ENCODE results near the gene OR4C46.
"Not testable (repeated sequence)": the region's sequence is repeated elsewhere in the genome, so short reads cannot be mapped to it uniquely, and the experiment has no call there.

Gene OR4C46

DNA sequence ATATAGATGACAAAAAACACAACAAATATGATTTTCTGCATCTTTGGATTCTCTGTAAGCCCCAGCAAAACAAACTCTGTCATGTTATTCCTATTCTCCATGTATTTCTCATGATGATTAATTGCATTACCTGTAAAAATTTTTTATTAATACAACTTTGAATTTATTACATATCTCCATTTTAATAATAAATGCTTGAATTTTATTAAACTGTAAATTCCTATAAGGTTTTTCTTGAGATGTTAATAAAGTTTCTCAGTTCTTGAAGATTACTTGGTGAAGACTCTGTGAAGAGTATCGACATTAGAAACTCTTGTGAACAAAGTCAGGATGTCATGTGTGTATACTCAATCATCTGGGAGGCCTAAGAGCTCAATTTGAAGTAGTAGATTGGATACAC, at the start of gene OR4C46:
Gene OR4C46 (minus strand): TSS at position 101 of the 400 bp plus-strand sequence. CDS start 0 bp downstream, at position 101.
- no peak for DNase-seq (ENCODE audit: low read depth)

DNA sequence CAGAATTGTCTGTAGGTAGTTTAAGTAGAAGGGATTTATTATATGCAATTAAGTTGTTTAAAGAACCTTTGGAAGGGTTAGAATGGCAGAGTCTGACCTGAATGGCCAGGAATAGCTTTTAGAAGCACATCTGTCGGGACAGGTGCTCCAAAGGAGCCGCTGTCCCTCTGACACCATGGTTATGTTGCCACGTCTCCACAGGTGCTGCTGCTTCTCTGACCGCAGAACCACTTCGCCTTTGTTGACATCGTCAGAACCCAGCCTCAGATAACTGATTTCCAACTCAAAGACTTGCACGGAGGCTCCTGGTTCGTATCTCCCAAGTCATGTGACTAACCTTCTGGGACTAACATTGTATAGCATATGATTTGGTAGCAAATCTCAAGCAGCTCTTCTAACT, 41.8 kb upstream of the OR4C46 start:
- not testable (repeated sequence) for DNase-seq (ENCODE audit: low read depth)

DNA sequence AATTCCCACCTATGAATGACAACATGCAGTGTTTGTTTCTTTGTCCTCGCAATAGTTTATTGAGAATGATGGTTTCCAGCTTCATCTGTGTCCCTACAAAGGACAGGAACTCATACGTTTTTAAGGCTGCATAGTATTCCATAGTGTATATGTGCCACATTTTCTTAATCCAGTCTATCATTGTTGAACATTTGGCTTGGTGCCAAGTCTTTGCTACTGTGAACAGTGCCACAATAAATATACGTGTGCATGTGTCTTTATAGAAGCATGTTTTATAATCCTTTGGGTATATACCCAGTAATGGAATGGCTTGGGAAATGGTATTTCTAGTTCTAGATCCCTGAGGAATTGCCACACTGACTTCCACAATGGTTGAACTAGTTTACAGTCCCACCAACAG, 42.4 kb downstream of the OR4C46 start:
- not testable (repeated sequence) for DNase-seq (ENCODE audit: low read depth)

- DNase-seq (ENCODE audit: low read depth): no peak
Measured at GRCh38 chr11:54558919-54559318, 44.9 kb downstream of the OR4C46 start.

DNA sequence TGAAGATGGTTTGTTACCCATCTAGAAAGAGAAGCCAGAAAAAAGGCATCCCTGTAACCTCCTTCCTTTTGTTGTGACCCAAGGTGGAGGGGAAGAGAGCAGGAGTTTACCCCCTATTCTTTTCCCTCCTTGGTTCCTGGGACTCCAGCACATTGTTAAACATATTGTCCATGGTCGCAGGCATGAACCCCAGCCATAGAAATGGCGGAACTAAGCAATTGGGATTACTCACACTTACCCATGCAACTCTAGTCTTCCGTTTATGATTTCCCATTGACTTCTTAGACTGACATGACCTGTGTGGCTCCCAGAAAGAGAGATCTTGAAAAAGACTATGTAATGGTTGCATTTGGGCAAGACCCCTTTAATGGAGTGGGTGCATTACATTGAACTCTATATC, 45.4 kb downstream of the OR4C46 start:
- no peak for DNase-seq (ENCODE audit: low read depth)
